HG03025 (cell line): Measurements from ENCODE around the gene KRT28.

Experiments
- ATAC-seq: cut with Tn5 transposase; IDR thresholded peaks from one replicate; pipeline ENCODE4 v1.9.1; 2021; ENCODE audit warnings: mild to moderate bottlenecking, moderate library complexity; ENCODE audit not compliant: unreplicated experiment, low FRiP score

Gene KRT28, protein sequence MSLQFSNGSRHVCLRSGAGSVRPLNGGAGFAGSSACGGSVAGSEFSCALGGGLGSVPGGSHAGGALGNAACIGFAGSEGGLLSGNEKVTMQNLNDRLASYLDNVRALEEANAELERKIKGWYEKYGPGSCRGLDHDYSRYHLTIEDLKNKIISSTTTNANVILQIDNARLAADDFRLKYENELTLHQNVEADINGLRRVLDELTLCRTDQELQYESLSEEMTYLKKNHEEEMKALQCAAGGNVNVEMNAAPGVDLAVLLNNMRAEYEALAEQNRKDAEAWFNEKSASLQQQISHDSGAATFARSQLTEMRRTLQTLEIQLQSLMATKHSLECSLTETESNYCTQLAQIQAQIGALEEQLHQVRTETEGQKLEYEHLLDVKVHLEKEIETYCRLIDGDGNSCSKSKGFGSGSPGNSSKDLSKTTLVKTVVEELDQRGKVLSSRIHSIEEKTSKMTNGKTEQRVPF

DNA sequence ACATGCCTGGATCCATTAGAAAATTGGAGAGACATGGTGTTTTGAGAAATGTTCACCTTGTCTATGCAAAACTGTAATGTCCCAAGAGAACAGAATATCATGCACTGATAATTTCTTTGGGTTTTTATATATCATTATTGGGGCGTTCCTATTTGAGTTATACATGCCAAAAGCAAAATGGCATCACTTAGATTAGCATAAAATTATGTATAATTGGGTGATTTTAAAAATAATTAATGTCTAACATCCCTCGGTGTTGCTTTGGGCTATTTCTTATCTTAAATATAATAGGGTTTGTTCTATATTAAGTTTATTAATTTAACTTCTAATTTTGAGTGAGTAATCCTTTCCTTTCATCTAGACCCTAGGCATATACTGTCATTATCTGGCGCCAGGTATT is at the start of gene KRT28:
Gene KRT28, minus strand, starts transcription at position 101 of the 400 bp plus-strand sequence. Its CDS starts 66 bp downstream, at position 35.
- no peak for ATAC-seq

DNA sequence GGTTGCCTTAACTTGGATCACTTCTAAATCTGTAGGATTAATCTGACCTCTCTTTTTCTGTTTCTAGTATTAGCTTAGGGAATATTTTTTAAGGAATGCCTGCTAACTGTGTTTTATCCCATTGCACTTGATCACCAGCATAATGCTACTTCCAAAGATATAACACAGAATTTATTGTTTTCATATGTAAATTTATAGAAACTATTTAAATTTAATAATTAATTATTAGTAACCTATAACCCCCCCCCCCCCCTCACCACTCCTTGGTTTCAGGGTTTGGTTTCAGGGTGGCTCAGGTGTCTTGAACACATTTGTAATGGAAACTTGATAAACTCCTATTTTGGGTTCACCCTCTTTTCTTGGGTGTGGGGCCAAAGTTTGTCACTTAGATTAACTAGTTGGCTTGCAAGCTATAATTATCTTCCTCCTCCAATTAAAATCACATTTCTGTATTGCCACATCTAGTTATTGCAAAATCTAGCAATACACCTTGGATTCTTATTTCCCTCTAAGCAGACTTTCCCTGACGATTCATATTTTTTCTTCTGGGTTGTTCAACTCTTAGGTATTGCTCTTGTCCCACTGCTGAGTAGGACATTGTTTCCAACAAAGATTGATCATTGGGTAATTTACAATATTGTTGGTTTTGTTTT is 49.0 kb upstream of the KRT28 start:
- no peak for ATAC-seq

DNA sequence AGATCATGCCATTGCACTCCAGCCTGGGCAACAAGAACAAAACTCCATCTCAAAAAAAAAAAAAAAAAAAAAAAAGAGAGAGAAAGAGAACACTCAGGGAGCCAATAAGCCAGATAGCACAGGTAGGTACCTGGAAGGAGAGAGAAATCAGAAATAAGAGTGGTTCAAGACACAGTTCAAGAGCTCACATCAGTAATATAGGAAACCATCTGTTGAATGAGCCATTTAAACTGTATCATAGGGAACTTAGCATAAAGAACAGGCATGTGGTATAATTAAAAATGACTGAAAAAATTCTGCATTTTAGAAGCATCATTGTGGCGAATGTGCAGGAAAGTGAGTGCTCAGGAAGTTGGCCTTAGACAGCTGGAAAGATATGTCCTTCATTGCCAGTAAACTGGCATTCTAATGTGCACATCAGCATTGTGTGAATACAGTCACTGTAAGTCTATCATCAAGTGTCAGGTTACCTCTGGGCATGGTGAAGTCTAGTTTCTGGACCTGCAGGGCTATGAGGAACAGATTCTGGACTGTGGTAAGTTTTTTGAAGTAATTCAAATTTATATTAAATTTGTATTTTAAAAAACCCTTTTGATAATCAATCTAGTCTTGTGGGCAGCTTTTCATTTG is 46.9 kb upstream of the KRT28 start:
- ATAC-seq = no peak

DNA sequence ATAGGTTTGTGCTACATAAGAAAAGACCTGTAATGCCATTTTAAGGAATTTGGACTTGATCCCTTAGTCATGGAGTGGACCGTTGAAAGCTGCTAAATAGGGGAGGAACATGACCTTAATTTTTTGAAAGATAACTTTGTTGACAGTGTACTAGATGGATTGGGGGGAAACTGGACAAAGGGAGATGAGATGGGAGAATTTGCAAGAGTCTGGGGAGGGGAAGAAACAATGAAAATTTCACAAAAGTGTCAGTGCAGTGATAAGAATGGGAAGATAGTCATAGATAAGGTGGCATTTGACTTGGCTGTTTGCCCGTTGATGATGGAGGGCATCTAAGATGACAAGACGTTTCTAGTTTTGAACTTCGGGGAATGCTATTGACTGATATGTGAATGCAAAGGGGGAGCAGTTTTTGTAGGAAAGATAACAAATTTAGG is 44.9 kb upstream of the KRT28 start:
- no peak for ATAC-seq

DNA sequence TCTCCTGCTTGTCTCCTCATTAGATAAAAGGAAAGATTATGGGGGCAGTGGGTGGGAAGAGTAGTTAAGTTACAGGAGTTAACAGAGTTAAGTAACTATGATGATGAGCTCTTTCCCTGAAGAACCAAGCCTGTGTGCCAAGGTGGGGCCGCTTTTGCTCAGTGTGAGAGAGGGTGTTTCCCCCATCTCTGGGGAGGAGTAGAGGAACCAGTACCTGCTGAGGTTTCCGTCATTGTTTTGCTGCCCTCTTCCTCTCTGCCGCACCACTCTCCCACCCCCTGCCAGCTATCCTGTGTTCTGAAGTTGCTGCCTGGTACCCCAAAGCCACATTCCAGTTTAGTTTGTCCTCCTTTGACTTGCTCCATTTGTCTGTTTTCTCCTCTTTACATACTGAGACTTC is 43.5 kb upstream of the KRT28 start:
- ATAC-seq = no peak

DNA sequence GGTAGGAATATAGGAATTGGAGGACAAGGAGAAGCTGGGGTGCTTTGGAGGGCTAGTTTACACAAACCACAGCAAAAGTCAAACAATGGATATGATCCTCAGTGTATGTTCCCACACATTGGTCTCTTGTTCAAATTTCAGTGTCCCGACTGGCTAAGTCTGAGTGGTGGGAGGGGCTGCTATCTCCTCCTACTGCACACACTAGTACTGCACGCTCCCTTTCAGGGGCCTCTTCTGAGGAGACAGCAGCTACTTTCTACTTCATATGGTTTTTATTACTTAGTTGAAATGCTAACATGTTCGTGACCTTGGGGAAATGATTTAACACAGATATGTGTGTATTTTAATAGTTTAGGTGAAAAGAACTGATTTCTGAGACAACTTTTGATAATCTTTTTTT is 41.5 kb upstream of the KRT28 start:
- no peak for ATAC-seq

DNA sequence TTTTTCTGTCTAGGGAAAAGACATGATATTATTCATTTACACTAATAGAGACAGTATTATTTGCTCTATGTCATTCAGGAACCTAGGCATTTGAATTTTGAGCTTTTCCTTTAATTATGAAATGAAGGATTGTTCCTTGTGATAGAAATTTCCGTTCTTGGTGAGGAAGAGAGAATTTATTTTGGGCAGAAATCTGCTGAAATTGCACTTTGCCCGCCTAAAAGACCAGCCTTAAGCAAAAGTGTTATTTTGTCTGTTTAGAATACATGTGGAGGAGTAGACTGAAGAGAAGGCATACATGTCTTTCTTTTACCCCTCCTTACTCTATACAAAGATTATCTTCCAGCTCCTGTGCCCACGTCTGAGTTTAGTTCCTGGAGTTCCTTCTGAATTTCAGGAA is 39.4 kb upstream of the KRT28 start:
- no peak for ATAC-seq

DNA sequence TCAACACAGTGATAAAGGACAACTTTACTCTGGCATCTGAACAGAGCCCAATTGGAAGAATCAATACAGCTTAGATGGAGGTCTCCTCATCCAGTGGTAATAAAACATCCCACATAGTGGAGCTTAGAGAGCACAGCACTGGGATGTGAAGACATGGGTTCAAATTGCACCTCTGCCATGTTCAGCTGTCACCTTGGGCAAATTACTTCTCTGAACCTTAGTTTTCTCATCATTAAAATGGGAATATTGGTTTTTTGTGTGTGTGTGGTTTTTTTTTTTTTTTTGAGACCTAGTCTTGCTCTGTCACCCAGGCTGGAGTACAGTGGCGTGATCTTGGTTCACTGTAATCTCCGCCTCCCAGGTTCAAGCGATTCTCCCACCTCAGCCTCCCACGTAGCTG is 36.3 kb upstream of the KRT28 start:
- ATAC-seq = no peak

DNA sequence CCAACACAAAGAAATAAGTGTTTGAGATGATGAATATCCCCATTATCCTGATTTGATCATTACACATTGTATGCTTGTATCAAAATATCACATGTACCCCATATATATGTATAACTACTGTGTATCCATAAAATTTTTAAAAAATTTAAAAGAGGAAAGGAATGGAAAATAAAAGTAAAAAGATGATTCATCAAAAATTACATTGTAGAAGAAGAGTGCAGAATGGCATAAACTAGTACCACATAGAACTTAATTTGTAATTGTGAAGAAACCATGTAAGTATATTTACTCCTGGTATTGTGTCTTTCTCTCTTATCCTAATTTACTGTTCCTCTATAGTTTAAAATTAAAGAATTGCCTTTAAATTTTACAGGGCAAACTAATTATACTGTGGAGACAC is 34.1 kb upstream of the KRT28 start:
- ATAC-seq = no peak

DNA sequence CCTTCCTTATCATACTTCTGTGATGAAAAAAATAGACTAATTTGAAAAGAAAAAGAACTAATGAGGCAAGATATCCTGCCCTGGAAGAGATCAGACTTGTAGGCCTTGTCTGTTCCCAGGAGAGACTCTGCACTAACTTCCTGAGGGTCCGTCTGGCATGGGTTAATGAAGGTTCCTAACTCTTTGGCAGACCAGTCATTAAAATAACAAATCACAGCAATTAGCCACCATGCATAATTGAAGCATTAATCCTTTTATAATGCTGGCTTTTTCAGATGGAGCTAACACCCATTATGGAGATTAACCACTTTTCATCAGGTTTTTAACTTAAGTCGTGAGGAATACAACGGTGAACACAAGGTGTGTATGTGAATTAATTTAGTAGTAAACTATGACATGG is 33.1 kb upstream of the KRT28 start:
- ATAC-seq = no peak

DNA sequence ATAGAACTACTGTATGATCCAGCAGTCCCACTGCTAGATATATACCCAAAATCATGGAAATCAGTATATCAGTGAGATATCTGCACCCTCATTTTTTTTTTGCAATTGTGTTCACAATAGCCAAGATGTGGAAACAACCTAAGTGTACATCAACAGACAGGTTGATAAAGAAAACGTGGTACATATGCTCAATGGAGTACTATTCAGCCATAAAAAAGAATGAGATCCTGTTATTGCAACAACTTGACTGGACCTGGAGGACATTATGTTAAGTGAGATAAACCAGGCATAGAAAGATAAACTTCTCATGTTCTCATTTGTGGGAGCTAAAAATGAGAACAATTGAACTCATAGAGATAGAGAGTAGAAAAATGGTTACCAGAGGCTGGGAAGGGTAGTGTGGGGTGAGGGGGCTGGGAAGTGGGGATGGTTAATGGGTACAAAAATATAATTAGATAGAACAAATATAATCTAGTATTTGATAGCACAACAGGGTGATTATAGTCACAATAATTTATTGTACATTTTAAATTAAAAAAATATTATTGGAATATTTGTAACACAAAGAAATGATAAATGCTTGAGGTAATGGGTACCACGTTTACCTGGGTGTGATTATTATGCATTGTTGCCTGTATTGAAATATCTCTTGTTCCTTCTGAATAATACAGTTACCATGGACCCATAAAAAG is 30.5 kb upstream of the KRT28 start:
- ATAC-seq = no peak

DNA sequence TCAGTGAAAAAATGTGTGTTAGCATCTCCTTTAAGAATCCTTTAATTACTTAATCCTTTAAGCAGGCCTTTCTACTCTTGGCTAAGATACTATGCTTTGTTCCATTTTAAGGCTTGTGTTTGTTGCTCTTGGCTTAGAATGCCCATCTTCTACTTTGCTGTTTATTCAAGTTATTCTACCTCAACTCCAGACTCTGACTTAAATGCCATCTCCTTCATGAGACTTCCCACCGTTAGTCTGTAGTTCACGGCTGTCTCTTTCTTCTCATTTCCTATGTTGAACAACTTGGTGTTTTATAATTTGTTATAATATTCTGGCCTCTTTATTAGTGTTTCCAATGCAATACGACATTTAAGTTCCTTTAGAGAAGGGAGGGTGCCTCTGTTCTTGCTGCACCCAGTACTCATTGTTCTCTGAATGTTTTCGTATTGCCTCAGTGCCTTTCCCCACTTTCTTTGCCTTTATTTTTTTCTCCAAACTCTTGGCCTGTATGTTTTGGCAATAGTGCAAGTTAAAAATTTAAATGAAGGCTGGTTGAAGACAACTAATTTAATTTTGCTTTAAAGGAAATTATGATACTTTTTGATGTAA is 28.8 kb upstream of the KRT28 start:
- no peak for ATAC-seq

DNA sequence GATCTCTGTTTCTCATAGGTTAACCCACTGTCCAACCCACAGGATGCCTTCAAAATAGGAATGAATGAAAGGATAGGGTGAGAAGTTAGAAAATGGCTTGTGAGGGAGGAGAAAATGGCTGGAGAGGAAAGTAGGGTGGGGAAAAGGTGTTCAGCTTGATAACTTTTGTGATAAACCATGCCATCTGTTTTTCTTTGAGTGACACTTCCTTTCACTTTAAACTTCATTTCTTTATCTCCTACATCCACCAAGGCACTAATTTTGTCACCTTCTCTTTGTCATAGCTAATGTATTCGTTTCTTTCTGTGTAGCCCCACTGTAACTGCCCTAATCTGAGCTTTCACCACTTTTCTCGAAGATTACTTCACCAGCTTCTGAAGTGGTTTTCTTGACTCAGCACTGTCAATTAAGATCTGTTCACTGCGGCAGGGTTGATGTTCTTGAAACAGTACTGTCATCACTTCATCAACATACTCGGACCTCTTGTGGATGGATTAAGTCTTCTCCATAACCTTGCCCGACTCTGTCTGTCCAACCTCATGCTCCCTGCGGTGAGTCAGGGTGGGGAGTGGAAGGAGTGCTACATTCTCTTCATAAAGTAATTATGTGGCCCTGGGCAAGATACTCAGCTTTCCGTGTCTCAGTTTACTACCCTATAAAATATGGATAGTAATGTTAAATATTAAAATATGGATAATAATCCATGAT is 28.1 kb upstream of the KRT28 start:
- no peak for ATAC-seq

DNA sequence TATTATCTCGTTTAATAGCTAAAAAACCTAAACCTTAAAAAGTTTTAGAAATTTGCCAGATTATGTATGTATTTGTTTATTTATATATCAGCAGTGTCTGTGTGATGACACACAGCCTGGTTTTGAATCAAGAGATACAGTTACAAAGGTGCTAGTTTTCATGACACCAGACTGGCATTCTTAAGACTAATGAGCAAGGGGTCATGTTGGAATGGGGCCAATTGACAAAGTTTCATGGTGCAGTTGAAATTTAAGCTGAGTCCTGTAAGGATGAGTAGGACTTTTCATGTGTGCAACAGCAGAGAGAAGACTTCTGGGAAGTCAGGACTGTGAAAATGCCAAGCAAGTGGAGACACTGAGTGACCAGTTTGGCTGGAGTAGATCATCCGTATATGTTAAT is 25.8 kb upstream of the KRT28 start:
- no peak for ATAC-seq

DNA sequence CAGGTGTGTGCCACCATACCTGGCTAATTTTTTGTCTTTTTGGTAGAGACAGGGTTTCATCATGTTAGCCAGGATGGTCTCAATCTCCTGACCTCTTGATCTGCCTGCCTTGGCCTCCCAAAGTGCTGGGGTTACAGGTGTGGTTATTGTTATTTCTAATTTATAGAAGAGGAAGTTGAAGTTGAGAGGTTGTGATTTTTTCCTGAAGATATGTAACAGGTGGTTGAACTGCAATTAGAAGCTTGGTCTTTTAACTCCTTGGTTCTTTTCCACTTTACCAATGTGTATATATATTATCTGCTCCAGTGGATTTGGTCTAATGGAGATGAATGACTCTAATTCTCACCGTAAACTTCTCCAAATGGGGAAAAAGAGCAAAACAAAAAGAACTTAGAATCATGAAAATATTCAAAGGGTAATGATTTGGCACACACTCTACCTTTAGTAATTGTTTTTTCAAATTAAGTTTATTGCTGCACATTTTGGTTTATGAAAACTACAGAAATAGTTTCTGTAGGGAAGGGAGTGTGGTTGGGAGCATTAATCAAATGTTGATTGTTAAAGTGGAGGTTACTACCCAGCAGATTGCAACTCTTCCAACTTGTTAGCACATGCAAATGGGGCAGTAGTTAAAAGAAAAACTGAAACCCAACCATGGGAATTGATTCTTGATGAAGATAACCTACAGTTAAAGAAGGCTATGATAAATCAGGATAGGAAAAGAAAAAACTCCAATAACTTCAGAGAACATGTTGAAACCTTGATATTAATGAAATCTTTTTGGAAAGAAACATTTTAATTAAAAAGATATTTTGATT is 24.5 kb upstream of the KRT28 start:
- no peak for ATAC-seq

DNA sequence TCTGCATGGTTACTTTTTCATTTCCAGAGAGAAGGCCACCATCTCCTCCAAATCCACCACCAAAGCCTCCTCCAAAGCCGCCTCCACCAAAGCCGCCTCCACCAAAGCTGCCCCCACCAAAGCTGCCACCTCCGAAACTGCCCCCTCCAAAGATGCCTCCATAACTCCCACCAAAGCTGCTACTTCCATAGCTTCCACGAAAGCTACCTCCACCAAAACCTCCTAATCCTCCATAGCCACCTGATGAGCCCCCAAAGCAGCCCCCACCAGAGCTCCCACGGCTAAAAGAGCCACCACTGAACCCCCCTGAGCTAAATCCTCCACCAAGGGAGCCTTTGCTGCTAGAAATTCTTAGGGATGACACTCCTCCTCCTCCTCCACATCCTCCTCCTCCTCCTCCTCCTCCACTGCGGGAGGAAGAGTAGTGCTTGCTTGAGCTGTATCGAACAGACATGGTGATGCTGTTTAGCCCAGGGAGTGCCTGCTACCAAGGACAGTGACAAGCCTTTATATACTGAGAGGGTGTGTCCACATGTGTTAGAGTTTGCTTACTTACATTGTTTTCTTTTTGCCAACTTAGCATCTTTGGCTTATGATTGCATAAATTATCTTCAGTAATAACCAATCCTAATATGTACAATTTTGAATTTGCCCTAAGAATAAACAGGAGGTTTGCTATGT is 22.5 kb upstream of the KRT28 start, which contains the start of gene KRT10:
Gene KRT10, minus strand, starts transcription at position 483 of the 681 bp plus-strand sequence. Its CDS starts 29 bp downstream, at position 454.
- ATAC-seq = no peak

DNA sequence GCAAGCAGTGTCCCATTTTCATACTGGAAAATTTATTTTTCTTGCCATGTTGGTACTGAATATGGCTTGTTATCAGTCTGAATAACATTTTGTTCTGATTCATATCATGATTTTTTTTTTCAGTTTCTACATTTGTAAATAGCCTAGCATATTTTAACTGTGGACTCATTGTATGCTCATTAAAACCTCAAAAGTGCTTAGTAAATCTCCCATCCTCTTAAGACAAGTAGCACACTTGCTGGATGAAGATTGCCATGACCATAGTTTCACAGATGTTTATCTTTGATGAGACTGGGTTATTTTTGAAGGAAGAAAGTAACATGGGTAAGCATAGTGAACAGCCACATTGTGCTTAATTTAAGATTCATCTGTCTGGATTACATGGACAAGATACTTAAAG is 21.8 kb upstream of the KRT28 start:
- no peak for ATAC-seq

DNA sequence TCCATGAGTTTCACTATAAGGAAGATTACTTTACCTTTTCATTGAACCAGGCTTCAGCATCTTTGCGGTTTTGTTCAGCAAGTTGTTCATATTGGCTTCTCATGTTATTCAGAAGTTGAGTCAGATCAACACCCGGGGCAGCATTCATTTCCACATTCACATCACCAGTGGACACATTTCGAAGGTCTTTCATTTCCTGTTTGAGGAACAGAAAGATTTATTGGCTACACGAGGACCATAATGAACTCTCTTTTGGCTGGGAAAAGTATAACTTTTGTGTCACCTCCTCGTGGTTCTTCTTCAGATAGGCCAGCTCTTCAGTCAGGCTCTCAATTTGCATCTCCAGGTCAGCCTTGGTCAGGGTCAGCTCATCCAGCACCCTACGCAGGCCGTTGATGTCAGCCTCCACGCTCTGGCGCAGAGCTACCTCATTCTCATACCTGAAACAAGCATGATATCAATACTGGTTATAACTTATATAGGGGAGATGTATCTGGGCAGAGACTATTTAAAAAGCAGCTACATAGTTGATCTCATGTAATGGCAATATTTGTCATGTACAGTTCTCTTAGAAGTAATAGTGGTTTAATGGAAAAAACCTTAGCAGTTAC is 20.6 kb upstream of the KRT28 start:
- no peak for ATAC-seq
